Gastrocnemius medialis (tissue), 4 donors: ENCODE measurements around the gene HPS1.

Experiments
- POLR2A ChIP-seq, 2 donors: fragments of 450-650 bp; IDR thresholded peaks; one replicate each; pipeline ENCODE4 v1.6.1; 2017; ENCODE audit warnings: antibody characterized with exemption in 2 of 2, mild to moderate bottlenecking in 2 of 2, moderate library complexity in 2 of 2
- TF ChIP-seq, protein P1 (sequence below), 5 experiments: fragments of 450-650 bp in 3 of 5; fragments of 200-600 bp in 2 of 5; sonication (generic) in 2 of 5; IDR thresholded peaks in 4 of 5; conservative IDR thresholded peaks in 1 of 5; 1 replicate in 4 of 5; 2 replicates in 1 of 5; pipeline ENCODE4 v1.5.1; 2016 to 2019; ENCODE audit warnings: antibody characterized with exemption in 5 of 5, mild to moderate bottlenecking in 3 of 5, moderate library complexity in 3 of 5

DNA sequence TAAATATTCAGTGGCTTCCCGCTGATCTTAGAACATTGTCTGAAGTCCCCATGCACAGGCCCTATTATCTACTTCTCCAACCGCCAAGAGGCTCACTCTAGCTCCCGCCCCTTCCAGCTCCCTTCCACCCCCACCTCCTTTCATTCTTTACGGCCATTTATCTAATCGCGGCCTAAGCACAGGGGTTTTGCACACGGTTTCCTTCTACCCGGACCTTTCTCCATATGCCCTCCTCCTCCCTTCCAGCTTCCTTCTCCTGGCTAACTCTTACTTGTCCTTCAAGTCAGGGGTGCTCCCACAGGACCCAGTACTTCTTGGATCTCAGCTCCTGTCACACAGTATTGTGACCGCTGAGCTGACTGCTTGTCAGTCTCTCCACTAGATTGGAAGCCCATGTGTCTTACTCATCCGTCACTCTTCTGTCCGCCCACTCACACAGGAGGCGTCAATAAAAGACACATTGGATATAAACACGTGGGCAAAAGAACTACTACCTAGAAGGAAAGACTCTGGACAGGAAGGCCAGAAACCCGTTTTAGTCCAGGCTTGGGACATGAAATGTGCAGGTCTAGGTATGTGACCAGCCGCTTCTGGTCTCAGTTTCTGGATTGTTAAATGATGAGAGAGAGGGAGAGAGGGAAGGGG is 20.2 kb upstream of the HPS1 start:
- TF ChIP-seq POLR2A (IDR thresholded peaks at IDR 0.05): no peak
- TF ChIP-seq, protein P1, sequence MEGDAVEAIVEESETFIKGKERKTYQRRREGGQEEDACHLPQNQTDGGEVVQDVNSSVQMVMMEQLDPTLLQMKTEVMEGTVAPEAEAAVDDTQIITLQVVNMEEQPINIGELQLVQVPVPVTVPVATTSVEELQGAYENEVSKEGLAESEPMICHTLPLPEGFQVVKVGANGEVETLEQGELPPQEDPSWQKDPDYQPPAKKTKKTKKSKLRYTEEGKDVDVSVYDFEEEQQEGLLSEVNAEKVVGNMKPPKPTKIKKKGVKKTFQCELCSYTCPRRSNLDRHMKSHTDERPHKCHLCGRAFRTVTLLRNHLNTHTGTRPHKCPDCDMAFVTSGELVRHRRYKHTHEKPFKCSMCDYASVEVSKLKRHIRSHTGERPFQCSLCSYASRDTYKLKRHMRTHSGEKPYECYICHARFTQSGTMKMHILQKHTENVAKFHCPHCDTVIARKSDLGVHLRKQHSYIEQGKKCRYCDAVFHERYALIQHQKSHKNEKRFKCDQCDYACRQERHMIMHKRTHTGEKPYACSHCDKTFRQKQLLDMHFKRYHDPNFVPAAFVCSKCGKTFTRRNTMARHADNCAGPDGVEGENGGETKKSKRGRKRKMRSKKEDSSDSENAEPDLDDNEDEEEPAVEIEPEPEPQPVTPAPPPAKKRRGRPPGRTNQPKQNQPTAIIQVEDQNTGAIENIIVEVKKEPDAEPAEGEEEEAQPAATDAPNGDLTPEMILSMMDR (IDR thresholded peaks at IDR 0.05 in 4 of 5, conservative IDR thresholded peaks at IDR 0.05 in 1 of 5): no peak
